NCI-H2081 treated with DMSO at 0.1 percent for 48 hours (cell line): ENCODE results near the gene GNG4.

Experiments
- DNase-seq: peaks from one replicate; lab custom pipeline; 2025; lab: John Stamatoyannopoulos, UW

Gene GNG4

GRCh38 chr1:235649368-235650163, at the start of gene GNG4:
Gene GNG4 (minus strand): TSS chr1:235649784. CDS start chr1:235583838, 65,946 bp downstream.
- DNase-seq, result no peak

DNA sequence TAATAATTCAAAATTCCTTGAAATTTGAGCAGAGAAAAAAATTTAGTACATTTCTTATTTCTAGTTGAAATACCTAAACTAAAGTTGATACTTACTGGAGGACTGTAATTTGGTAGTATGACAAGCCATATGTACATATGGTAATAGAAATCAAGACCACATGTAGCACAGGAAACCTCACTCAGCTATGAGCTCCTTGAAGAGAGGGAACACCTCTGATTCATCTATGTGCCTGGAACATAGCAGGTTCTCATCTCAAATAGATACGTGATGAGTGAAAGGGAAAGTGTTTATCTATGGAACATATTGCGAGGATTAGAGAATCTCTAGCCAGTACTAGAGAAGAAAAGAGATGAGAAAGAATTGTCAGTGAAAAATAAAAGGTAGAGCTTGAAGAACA, 47.9 kb upstream of the GNG4 start:
- DNase-seq, result no peak

DNA sequence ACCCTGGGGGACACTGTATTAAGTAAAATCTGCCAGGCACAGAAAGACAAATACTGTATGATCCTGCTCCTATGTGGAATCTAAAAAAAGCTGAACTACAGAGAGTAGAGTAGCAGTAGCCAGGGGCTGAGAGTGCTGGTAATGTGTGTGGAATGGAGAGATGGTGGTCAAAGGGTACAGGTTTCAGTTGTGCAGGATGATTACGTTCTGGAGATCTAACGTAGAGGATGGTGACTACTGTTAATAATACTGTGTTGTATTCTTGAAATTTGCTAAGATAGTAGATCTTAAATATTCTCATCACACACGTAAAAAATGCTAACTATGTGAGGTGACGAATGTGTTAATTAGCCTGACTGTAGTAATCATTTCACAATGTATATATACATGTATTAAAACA, 39.8 kb upstream of the GNG4 start:
- no peak for DNase-seq

DNA sequence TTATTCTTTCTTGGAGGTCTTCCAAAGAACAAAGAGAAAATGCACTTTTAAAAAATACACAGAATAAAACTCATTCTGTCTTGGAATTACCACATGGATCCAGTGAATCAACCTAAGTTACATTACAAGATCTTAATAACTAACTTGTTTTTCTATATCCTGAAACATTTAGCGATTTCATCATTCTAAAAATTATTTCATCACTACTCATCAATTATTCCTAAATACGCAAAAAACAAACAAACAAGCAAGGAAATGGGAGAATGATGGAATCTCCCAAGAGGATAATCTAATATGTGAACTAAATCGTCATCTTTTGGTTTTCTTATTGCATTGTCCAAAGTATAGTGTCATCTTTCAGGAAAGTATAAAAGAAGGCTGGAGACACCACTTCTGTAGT, 38.5 kb upstream of the GNG4 start:
- DNase-seq, result no peak

DNA sequence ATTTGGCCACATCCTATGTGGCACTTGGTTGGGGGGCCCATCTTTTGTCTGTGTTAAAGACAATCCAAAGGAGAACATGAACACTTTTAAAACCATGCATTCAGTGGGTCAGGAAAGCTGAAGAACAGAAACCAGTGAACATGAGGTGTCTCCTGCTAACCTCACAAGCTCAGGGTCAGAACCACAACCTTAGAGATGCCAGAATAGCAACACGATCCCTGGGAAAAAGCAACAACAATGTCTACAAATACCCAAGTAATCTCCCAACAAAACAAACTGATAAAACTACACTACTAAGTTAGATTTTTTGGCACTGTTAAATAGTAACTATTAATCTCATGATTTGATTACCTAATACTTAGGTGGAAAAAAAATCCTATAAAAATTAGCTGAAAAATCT, 34.1 kb upstream of the GNG4 start:
- DNase-seq, result no peak

DNA sequence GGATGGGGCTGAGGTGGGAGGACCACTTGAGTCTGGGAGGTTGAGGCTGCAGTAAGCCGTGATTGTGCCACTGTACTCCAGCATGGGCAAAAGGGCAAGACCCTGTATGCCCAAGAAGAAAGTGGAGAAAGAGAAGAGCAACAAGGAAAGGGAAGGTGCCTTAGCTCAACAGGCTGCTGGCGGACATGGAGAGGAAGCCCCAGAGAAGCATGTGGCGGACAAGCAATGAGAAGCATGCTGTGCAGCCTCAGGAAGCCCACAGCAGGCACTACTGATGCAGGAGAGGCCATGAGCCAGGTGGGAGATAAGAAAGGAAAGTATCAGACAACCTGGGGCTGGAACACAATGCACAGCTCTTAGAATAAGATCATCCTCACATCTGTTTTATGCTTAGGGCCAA, 32.6 kb upstream of the GNG4 start:
- DNase-seq, result no peak

GRCh38 chr1:235679644-235680043, 30.1 kb upstream of the GNG4 start:
- no peak for DNase-seq

- DNase-seq, result no peak
Observed at GRCh38 chr1:235679005-235679404, 29.4 kb upstream of the GNG4 start.

GRCh38 chr1:235675152-235675890, 25.7 kb upstream of the GNG4 start:
- DNase-seq, result no peak

- DNase-seq, result no peak
Observed at GRCh38 chr1:235673981-235674380, 24.4 kb upstream of the GNG4 start.

- no peak for DNase-seq
Observed at GRCh38 chr1:235671992-235672391, 22.4 kb upstream of the GNG4 start.

DNA sequence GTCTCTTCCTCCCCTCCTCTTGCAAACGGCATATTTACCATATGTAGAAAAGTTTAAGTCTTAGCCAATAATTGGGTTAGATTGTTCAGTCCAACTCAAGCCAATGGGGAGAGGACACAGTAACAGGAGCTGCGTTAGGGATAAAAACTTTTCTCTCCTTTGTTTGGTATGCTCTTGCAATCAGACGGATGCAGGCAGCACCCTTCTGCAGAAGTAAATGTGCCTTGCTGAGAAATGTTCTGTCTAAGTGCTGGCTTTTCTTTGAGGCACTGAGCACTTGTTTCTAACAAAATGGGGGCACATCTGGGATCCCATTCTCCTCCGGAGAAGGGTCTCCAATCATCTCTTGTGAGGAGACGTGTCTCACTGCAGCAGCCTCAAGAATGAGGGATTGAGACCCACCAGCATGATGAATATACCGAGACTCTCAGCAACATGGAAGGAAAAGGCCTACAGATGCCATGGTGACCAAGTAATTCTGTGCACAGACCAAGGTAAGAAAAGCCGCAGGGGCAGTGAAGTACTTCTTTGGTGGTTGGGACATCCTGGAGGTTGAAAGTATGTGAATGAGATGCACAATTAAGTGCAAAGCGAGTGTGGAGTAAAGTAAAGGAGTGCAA, 20.7 kb upstream of the GNG4 start:
- DNase-seq, result no peak

- no peak for DNase-seq
Observed at GRCh38 chr1:235669277-235669676, 19.7 kb upstream of the GNG4 start.

DNA sequence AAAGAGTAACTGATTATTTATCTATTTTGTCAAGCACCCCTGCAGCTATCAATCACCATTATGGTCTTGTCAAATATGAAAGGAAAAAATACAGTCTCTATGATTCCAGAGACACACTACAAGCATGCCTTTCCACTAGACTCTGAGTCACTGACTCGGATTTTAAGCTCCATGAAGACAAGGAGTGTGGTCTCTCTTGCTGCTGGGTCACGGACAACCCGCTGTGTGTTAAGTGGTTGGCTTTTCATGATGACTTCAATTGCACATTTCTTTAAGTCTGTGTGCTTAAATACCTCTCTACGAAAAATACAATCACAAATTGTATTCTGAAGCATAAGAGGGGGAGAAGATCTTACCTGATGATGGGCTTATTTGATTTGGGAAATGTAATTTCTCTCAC, 14.0 kb upstream of the GNG4 start:
- DNase-seq, result no peak

DNA sequence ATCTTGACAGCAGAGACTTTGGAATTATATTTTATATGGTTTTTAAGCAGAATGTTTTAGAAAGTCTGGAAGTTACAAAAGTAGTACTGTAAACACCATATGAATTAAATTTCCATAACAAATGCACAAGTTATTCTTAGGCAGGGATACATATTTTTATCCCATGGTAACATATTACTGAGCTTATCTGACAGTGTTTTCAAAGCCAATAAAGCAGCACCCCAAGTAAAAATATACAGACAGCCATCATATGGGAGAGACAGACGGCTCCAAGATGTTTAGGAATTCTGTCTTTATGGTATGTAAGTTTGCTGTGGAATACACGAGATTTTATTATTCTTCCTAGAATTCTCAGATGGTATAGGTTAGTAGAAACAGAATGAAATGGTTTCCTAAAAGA, 12.0 kb upstream of the GNG4 start:
- no peak for DNase-seq

DNA sequence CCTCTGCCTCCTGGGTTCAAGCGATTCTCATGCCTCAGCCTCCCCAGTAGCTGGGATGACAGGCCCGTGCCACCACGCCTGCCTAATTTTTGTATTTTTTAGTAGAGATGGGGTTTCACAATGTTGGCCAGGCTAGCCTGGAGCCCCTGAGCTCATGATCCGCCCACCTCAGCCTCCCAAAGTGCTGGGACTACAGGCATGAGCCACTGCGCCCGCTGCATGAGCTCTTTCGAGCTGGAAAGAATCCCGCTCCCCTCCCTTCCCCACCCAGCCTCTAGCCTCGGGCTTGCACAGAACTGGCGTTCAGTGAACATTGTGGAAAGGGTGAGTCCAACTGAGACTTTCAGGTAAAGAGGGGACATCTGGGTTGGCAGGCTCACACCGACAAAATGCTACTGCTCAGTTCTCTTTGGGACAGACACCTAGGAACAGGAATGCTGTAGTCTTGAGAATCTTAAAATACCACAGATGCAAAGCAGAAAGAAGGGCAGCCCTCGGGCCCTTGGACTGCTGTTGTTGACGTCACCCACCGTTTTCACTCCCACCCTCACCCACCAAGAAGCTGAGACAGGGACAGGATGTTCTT, 9.7 kb upstream of the GNG4 start:
- DNase-seq, result no peak

- no peak for DNase-seq
Observed at GRCh38 chr1:235657747-235658526, 8.4 kb upstream of the GNG4 start.

GRCh38 chr1:235657269-235657668, 7.7 kb upstream of the GNG4 start:
- DNase-seq, result no peak

DNA sequence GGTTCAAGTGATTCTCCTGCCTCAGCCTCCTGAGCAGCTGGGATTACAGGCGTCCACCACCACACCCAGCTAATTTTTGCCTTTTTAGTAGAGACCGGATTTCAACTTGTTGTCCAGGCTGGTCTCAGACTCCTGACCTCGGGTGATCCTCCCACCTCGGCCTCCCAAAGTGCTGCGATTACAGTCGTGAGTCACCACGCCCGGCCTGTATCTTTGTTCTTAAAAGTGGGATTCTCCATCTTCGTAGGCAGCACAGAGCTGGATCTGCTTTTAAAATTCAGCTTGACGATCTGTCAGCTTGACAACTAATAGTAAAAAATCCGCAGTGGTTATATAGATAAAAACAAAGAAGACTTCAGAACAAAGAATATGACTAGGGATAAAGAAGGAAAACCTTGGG, 2.8 kb upstream of the GNG4 start:
- no peak for DNase-seq

DNA sequence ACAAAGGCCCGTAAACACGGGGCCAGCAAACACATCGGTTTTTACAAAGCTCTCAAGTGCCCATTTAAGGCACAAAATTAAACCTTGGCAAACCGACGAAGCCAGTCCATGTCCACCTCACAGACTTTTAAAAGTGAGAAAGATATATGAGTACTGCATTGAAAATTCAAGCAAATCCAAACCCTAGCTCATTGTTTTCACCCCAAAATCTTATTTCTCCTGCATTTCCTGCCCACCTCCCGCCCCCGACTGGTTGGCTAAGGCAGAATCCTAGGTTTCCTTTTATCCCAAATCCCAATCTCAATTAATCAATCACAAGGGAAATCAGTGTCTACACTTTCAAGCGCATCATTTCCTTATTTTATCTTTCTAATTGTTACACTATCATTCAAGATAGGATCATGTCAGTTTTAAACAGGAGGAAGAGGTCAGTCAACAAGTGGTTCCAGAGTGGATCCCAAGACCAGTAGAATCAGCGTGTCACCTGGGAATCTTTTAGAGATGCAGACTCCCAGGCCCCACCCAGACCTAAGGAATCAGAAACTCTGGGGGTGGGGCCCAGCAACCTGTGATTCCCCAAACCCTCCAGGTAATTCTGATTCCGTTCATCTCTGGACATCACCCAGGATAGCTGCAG, 1.7 kb upstream of the GNG4 start:
- DNase-seq, result no peak

DNA sequence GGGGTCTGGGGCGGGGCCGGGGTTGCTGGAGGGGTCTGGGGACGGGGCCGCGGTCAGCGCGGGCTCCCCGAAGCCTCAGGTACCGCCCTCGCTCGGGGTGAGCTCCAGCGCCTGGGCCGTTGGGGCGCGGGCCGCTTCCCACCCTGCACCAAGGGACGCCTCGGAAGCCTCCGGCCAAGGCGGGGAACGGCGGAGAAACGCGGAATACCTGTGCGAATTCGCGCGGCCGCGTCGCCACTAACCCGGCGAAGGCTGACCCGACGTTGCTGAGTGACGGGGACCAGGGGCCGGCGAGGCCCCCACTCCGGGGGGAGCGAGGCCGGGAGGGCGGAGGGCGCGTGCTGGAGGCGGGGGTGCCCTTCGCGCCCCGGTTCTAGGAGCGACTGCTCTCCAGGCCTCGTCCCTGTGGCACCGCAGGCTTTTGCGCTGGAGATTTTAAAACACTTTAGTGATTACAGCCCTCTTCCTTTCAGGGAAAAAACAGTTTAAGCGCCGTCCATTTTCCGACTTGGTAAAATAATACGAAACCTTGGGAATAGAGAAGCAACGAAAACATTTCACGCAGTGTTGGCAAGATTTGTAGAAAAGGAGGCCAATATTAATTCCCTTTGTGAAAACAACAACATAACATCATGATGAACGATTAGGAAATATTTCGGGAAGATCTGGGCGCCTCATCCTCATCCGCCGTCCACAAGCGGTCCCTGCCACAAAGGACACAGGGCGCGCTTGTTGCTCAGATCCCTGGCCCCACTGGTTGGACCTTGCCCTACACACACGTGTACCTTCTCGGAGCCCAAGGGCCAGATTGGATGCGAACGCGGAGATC, 971 bp upstream of the GNG4 start:
- DNase-seq, result no peak
